ENCODE measurements around the gene CGB5.
"Not testable (repeated sequence)": the region's sequence is repeated elsewhere in the genome, so short reads cannot be mapped to it uniquely, and the experiment has no call there.

DNA sequence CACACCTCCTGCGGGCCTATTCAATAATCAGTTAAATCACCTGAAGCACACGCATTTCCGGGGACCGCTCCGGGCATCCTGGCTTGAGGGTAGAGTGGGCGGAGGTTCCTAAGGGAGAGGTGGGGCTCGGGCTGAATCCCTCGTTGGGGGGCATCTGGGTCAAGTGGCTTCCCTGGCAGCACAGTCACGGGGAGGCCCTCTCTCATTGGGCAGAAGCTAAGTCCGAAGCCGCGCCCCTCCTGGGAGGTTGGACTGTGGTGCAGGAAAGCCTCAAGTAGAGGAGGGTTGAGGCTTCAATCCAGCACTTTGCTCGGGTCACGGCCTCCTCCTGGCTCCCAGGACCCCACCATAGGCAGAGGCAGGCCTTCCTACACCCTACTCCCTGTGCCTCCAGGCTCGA, at the start of gene CGB5:
- not testable (repeated sequence) for TF ChIP-seq POLR2AphosphoS5, EP300 (IDR thresholded peaks at IDR 0.05)
- TF ChIP-seq, protein P1, sequence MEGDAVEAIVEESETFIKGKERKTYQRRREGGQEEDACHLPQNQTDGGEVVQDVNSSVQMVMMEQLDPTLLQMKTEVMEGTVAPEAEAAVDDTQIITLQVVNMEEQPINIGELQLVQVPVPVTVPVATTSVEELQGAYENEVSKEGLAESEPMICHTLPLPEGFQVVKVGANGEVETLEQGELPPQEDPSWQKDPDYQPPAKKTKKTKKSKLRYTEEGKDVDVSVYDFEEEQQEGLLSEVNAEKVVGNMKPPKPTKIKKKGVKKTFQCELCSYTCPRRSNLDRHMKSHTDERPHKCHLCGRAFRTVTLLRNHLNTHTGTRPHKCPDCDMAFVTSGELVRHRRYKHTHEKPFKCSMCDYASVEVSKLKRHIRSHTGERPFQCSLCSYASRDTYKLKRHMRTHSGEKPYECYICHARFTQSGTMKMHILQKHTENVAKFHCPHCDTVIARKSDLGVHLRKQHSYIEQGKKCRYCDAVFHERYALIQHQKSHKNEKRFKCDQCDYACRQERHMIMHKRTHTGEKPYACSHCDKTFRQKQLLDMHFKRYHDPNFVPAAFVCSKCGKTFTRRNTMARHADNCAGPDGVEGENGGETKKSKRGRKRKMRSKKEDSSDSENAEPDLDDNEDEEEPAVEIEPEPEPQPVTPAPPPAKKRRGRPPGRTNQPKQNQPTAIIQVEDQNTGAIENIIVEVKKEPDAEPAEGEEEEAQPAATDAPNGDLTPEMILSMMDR (IDR thresholded peaks at IDR 0.05): not testable (repeated sequence)

Measured in stomach (tissue), 4 donors.